Measurements from ENCODE around the gene RNPS1. TPM values are rescaled to one million over a fixed set of nuclear protein-coding genes. Genes with fewer than 3 reads are reported as not detected.
"Not testable (repeated sequence)": the region's sequence is repeated elsewhere in the genome, so short reads cannot be mapped to it uniquely, and the experiment has no call there.

Gene RNPS1
- total and polyA plus RNA-seq, 2 donors (not counting 3 experiments of a cell fraction or from before 2014, with no cell fraction given), result 206 to 209 TPM

DNA sequence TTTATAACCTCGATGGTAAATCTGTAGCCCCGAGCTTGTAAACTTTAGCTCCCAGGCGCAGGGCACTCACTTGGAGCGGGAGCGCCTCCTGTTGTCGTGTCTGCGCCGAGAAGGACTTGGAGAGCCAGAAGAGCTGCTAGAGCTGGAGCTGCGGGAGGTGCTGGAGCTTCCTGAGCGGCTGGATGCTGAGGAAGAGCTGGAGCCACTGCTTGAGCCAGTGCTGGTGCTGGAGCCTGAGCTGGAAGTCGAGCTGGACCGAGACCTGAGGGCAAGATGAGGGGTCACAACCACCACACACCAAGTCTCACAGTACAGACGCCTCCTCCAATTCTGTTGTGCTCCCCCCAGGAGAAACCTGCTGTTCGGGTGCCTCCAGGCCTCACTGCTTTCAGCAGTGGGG, 4.9 kb downstream of the RNPS1 start:
- CTCF ChIA-PET, result interaction anchor here (1.0 to 2.4 kb wide), 3 partner anchors 12 to 123 kb away, joined by 4 to 7 read pairs (median 5); partner anchors contain the start of gene ECI1
- peaks cover 10% of the 10 kb centered on the region for H4K20me1 ChIP-seq (replicated peaks; ENCODE audit: control insufficient read depth, extremely low read depth, insufficient read depth, low read length)
- H3K27me3 ChIP-seq (ENCODE audit: control insufficient read depth in 2 of 2, insufficient read depth in 2 of 2, low read length in 2 of 2); H3K4me3 ChIP-seq (replicated peaks in 1 of 3; ENCODE audit: insufficient read depth in 1 of 3, low read depth in 1 of 3, low read length in 3 of 3); dilution Hi-C loops (cut with MboI; ENCODE audit: extremely low pct_ligation_motif_present, low sequenced_read_pairs); H3K27ac ChIP-seq (ENCODE audit: insufficient read depth, low read depth, low read length); H3K4me2 ChIP-seq (ENCODE audit: insufficient read depth, low read length); H3K9me1 ChIP-seq (replicated peaks; ENCODE audit: control insufficient read depth, extremely low read depth, insufficient read depth, low read length); DNase-seq (ENCODE audit: low read depth, low spot score); BruUV-seq (replicated peaks); POLR2A ChIA-PET; H3K9me3 ChIP-seq (replicated peaks; ENCODE audit: control insufficient read depth, insufficient read depth, low read length); FAIRE-seq; intact Hi-C loops (cut with micrococcal nuclease); H3K4me1 ChIP-seq (ENCODE audit: control insufficient read depth, extremely low read depth, insufficient read depth, low read length); H3K9ac ChIP-seq (replicated peaks; ENCODE audit: extremely low read depth, insufficient read depth, low read length); H2AFZ ChIP-seq (ENCODE audit: low read depth, low read length): not testable (repeated sequence)
- H3K79me2 ChIP-seq (ENCODE audit: control insufficient read depth, insufficient read depth, low read length), result peaks cover 72% of the 10 kb centered on the region
- H3K36me3 ChIP-seq (ENCODE audit: control insufficient read depth in 2 of 2, extremely low read depth in 1 of 2, insufficient read depth in 2 of 2, low read length in 2 of 2), result peaks cover 25 to 27% of the 10 kb centered on the region in 2 experiments

- FAIRE-seq (no peak), DNase-seq (ENCODE audit: low read depth, low spot score) (no peak)
- Histone ChIP-seq H3K27me3 (ENCODE audit: control insufficient read depth in 2 of 2, insufficient read depth in 2 of 2, low read length in 2 of 2) (no peaks in the 10 kb centered on the region), H3K9me1 (replicated peaks; ENCODE audit: control insufficient read depth, extremely low read depth, insufficient read depth, low read length) (no peaks in the 10 kb centered on the region), H2AFZ (ENCODE audit: low read depth, low read length) (no peak overlapping the region), H3K4me3 (replicated peaks in 1 of 3; ENCODE audit: insufficient read depth in 1 of 3, low read depth in 1 of 3, low read length in 3 of 3) (no peak overlapping the region), H3K4me2 (ENCODE audit: insufficient read depth, low read length) (no peak overlapping the region), H4K20me1 (replicated peaks; ENCODE audit: control insufficient read depth, extremely low read depth, insufficient read depth, low read length) (peaks cover 10% of the 10 kb centered on the region), H3K36me3 (ENCODE audit: control insufficient read depth in 2 of 2, extremely low read depth in 1 of 2, insufficient read depth in 2 of 2, low read length in 2 of 2) (peaks cover 46 to 47% of the 10 kb centered on the region in 2 experiments), H3K9me3 (replicated peaks; ENCODE audit: control insufficient read depth, insufficient read depth, low read length) (no peaks in the 10 kb centered on the region), H3K9ac (replicated peaks; ENCODE audit: extremely low read depth, insufficient read depth, low read length) (no peak overlapping the region), H3K4me1 (ENCODE audit: control insufficient read depth, extremely low read depth, insufficient read depth, low read length) (no peaks in the 10 kb centered on the region), H3K79me2 (ENCODE audit: control insufficient read depth, insufficient read depth, low read length) (peaks cover 58% of the 10 kb centered on the region), H3K27ac (ENCODE audit: insufficient read depth, low read depth, low read length) (no peak overlapping the region)
- CTCF ChIA-PET, result no interaction called here
- dilution Hi-C loops (cut with MboI; ENCODE audit: extremely low pct_ligation_motif_present, low sequenced_read_pairs) (no loop called here), intact Hi-C loops (cut with micrococcal nuclease) (no loop called here)
- TF ChIP-seq MYC (IDR thresholded peaks at IDR 0.05; ENCODE audit: low read depth, low read length) (no peak), JUN (IDR thresholded peaks at IDR 0.05; ENCODE audit: borderline replicate concordance, insufficient read depth, insufficient read length, low read depth) (no peak), MAX (IDR thresholded peaks at IDR 0.05; ENCODE audit: insufficient read depth, insufficient read length) (no peak), POLR2A (IDR thresholded peaks at IDR 0.05; ENCODE audit: low read depth, low read length) (no peak), POLR2AphosphoS5 (IDR thresholded peaks at IDR 0.05; ENCODE audit: insufficient read depth, low read depth, low read length) (no peak), EZH2 (IDR thresholded peaks at IDR 0.05; ENCODE audit: borderline replicate concordance, low read depth, low read length, severe bottlenecking) (no peak), FOS (IDR thresholded peaks at IDR 0.05; ENCODE audit: borderline replicate concordance, insufficient read depth, low read length) (no peak), CTCF (IDR thresholded peaks at IDR 0.05; ENCODE audit: extremely low read depth in 1 of 2, insufficient read depth in 1 of 2, low read depth in 1 of 2, low read length in 2 of 2) (no peak), GATA2 (IDR thresholded peaks at IDR 0.05; ENCODE audit: insufficient read depth, insufficient read length, low read depth, low read length) (no peak)
- BruUV-seq (replicated peaks), result no TSS peak
- POLR2A ChIA-PET, result no interaction called here
These were observed 7.7 kb downstream of the RNPS1 start for GRCh38 chr16:2260250-2260649.

- H3K4me2 ChIP-seq (ENCODE audit: insufficient read depth, low read length); H3K9ac ChIP-seq (replicated peaks; ENCODE audit: extremely low read depth, insufficient read depth, low read length); FAIRE-seq; intact Hi-C loops (cut with micrococcal nuclease); POLR2A ChIA-PET; H3K27ac ChIP-seq (ENCODE audit: insufficient read depth, low read depth, low read length); BruUV-seq (replicated peaks); H3K4me1 ChIP-seq (ENCODE audit: control insufficient read depth, extremely low read depth, insufficient read depth, low read length); H3K9me1 ChIP-seq (replicated peaks; ENCODE audit: control insufficient read depth, extremely low read depth, insufficient read depth, low read length); H3K27me3 ChIP-seq (ENCODE audit: control insufficient read depth in 2 of 2, insufficient read depth in 2 of 2, low read length in 2 of 2); DNase-seq (ENCODE audit: low read depth, low spot score); CTCF ChIA-PET; H4K20me1 ChIP-seq (replicated peaks; ENCODE audit: control insufficient read depth, extremely low read depth, insufficient read depth, low read length); H2AFZ ChIP-seq (ENCODE audit: low read depth, low read length); H3K9me3 ChIP-seq (replicated peaks; ENCODE audit: control insufficient read depth, insufficient read depth, low read length); H3K4me3 ChIP-seq (replicated peaks in 1 of 3; ENCODE audit: insufficient read depth in 1 of 3, low read depth in 1 of 3, low read length in 3 of 3); dilution Hi-C loops (cut with MboI; ENCODE audit: extremely low pct_ligation_motif_present, low sequenced_read_pairs): not testable (repeated sequence)
- Histone ChIP-seq H3K79me2 (ENCODE audit: control insufficient read depth, insufficient read depth, low read length) (peaks cover 43% of the 10 kb centered on the region), H3K36me3 (ENCODE audit: control insufficient read depth in 2 of 2, extremely low read depth in 1 of 2, insufficient read depth in 2 of 2, low read length in 2 of 2) (peaks cover 45 to 50% of the 10 kb centered on the region in 2 experiments)
These were observed 9.4 kb downstream of the RNPS1 start for GRCh38 chr16:2258530-2258929.

All from endothelial cell of umbilical vein (primary cell).